Measurements from ENCODE around the gene CST7.
"Not testable (repeated sequence)": the region's sequence is repeated elsewhere in the genome, so short reads cannot be mapped to it uniquely, and the experiment has no call there.

The CST7 gene

GRCh38 chr20:24935766-24936525, 13.1 kb upstream of the CST7 start:
- no peak overlapping the region for H3K4me3 ChIP-seq (ENCODE audit: low read length)
- TF ChIP-seq ZNF274 (IDR thresholded peaks at IDR 0.05; ENCODE audit: low read depth, low read length) = no peak

GRCh38 chr20:24936526-24937407, 12.3 kb upstream of the CST7 start:
- H3K4me3 ChIP-seq (ENCODE audit: low read length) = no peak overlapping the region
- TF ChIP-seq ZNF274 (IDR thresholded peaks at IDR 0.05; ENCODE audit: low read depth, low read length) = no peak

DNA sequence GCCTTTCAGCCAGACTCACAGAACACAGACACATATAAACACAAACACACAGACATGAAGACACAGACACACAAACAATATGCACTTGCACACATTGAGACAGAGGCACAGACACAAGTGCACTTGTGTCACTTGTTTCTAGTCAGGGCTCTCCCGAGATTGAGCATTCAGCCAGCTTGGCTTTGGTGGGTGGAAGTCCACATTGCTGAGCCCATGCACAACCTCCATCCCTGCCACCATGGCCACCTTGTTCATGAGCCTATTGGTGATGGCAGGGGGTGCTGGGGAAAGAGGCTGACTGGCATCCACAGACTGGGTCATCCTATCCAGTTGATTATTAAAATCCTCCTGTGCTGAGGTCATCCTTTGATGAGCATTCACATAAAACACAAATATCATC, 11.5 kb upstream of the CST7 start:
- no peak for TF ChIP-seq ZNF274 (IDR thresholded peaks at IDR 0.05; ENCODE audit: low read depth, low read length)
- H3K4me3 ChIP-seq (ENCODE audit: low read length) = no peak overlapping the region

GRCh38 chr20:24938498-24938897, 10.6 kb upstream of the CST7 start:
- no peak for TF ChIP-seq ZNF274 (IDR thresholded peaks at IDR 0.05; ENCODE audit: low read depth, low read length)
- no peak overlapping the region for H3K4me3 ChIP-seq (ENCODE audit: low read length)

GRCh38 chr20:24939036-24939435, 10.0 kb upstream of the CST7 start:
- no peak overlapping the region for H3K4me3 ChIP-seq (ENCODE audit: low read length)
- no peak for TF ChIP-seq ZNF274 (IDR thresholded peaks at IDR 0.05; ENCODE audit: low read depth, low read length)

- TF ChIP-seq ZNF274 (IDR thresholded peaks at IDR 0.05; ENCODE audit: low read depth, low read length) = no peak
- no peak overlapping the region for H3K4me3 ChIP-seq (ENCODE audit: low read length)
These were observed 6.4 kb upstream of the CST7 start for GRCh38 chr20:24942679-24943078.

- no peak overlapping the region for H3K4me3 ChIP-seq (ENCODE audit: low read length)
- TF ChIP-seq ZNF274 (IDR thresholded peaks at IDR 0.05; ENCODE audit: low read depth, low read length) = no peak
These were observed 5.9 kb upstream of the CST7 start for GRCh38 chr20:24943196-24943595.

- no peak for TF ChIP-seq ZNF274 (IDR thresholded peaks at IDR 0.05; ENCODE audit: low read depth, low read length)
- H3K4me3 ChIP-seq (ENCODE audit: low read length) = no peak overlapping the region
These were observed 5.3 kb upstream of the CST7 start for GRCh38 chr20:24943731-24944130.

GRCh38 chr20:24946376-24946775, 2.7 kb upstream of the CST7 start:
- H3K4me3 ChIP-seq (ENCODE audit: low read length) = not testable (repeated sequence)

GRCh38 chr20:24948396-24948938, 602 bp upstream of the CST7 start:
- H3K4me3 ChIP-seq (ENCODE audit: low read length) = not testable (repeated sequence)

DNA sequence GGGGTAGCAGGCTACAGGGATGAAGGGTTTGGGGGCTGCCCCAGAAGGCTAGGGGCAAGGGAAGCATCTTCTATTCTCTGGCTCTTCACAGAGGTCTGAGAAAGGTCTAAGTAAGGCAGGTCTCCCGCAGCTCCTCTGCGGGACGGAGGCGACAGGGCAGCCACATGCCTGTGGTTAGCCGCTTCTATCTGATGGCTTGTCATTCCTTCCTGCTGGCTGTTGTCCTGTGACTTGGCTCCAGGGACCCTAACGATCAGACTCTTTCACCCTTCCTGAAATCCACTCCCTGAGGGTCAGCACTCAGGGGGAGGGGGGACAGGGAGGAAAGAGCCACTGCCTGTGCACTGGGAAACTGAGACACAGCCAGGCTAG, 673 bp downstream of the CST7 start:
- no peak overlapping the region for H3K4me3 ChIP-seq (ENCODE audit: low read length)
- no peak for TF ChIP-seq ZNF274 (IDR thresholded peaks at IDR 0.05; ENCODE audit: low read depth, low read length)

- H3K4me3 ChIP-seq (ENCODE audit: low read length) = no peak overlapping the region
- no peak for TF ChIP-seq ZNF274 (IDR thresholded peaks at IDR 0.05; ENCODE audit: low read depth, low read length)
These were observed 1.2 kb downstream of the CST7 start for GRCh38 chr20:24950128-24950835.

GRCh38 chr20:24950836-24951525, 1.9 kb downstream of the CST7 start:
- TF ChIP-seq ZNF274 (IDR thresholded peaks at IDR 0.05; ENCODE audit: low read depth, low read length) = no peak
- no peak overlapping the region for H3K4me3 ChIP-seq (ENCODE audit: low read length)

DNA sequence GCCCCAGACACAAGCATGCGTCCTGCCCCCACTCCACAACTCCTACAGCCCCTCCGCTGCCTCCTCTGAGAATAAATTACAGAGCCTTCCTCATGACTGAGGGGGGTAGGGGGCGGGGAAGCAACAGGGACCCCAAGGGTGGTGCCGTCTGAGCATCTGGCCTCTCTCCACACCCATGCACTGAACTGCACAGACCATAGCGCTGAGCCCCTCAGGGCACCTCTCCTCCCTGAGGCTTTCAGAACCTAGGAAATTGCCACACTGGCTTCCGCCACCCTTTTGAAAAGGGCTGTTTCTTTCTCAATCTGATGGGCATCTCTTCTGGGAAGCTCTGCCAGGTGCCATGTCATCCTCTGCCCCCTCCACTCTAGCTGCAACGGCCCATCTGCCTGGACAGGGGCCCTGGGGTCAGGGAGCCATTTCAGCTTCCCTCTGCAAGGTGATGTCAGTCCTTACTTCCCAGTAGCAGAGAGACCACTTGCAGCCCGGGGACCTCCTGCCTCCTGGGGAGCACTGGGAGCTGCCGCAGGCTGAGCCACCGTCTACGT, 2.5 kb downstream of the CST7 start:
- H3K4me3 ChIP-seq (ENCODE audit: low read length) = no peak overlapping the region
- TF ChIP-seq ZNF274 (IDR thresholded peaks at IDR 0.05; ENCODE audit: low read depth, low read length) = no peak

Measured in GM08714 (cell line).